DMS79 (cell line): ENCODE measurements around the gene PNCK.

Source experiments
- DNase-seq: peaks from one replicate; lab custom pipeline; 2025; lab: John Stamatoyannopoulos, UW

PNCK gene

DNA sequence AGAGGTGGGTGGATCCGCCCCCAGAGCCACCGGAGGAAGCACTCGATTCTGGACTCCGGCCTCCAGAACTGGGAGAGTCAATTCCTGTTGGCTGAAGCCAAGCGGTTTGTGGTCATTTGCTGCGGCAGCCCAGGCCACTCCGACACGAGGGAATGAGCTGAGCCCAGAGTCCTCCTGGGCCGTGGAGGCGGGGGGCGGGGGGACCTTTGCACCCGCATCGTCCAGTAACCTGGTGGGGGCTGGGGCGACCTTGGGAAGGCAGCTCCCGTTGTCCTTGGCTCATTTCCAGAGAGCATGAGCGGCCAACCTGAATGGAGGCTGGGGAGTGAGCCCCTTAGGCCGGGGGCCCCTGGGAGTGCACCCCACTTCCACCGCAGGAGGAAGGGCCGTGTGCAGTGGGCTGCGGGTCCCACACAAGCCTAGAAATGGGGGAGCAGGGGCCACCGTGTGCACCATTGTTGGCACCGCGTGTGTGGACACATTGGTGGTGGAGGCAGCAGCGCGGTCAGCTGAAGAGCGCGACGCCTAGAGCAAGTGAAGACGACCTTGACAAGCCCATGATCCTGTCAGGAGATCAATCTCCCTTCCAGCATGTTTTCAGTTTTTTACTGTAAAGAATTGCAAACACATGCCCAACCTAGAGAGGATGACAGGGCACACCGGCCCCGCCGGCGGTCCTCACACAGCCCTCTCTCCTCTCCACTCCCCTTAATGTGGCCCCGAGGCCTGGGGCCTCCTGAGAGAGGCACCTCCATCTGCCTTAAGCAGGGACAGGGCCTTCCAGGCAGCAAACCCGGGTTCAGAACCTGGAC, 46.5 kb downstream of the PNCK start:
- DNase-seq: no peak

- DNase-seq: no peak
Observed at GRCh38 chrX:153626025-153626633, 47.5 kb downstream of the PNCK start.

- no peak for DNase-seq
Observed at GRCh38 chrX:153625271-153626024, 48.2 kb downstream of the PNCK start.

DNA sequence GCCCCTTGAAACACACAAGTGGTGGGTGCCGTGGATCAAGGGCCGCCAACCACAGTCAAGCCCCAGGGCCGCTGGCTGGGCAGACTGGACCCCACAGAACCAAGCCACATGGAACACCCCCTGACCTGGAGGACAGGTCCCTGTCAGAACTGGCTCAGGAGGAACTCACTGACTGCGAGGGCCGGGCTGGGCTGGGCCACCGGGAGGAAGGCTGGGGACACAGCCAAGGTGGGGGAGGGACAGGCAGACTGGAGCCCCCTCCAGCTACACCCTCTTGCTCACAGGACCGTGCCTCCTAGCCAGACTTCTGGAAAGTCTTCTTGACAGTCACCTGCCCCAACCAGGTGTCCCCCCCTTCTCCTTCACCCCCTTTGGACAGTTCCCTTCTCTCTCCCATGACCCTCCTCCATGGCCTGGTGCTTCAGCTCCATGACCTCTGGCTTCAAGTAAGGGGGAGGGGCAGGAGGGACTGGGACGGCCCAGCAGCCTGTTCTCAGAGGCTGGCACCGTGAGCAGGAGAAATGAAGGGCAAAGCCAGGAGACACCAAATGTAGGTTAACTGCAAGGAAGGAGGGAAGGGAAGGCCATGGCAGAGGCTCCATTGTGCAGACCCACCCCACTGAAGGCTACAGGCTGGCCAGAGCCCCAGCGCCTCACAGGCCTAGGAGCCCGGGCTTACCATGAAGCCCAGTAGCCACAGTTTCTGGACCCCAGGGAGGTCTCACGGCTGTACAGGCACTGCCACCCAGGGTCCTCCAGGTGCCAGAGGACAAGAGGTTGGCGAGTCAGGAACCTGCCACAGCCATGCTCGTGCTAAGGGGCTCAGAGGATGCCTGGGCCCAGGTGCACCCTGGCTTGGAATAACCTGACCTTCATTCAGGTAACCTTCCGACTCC, 49.2 kb downstream of the PNCK start:
- DNase-seq: no peak

DNA sequence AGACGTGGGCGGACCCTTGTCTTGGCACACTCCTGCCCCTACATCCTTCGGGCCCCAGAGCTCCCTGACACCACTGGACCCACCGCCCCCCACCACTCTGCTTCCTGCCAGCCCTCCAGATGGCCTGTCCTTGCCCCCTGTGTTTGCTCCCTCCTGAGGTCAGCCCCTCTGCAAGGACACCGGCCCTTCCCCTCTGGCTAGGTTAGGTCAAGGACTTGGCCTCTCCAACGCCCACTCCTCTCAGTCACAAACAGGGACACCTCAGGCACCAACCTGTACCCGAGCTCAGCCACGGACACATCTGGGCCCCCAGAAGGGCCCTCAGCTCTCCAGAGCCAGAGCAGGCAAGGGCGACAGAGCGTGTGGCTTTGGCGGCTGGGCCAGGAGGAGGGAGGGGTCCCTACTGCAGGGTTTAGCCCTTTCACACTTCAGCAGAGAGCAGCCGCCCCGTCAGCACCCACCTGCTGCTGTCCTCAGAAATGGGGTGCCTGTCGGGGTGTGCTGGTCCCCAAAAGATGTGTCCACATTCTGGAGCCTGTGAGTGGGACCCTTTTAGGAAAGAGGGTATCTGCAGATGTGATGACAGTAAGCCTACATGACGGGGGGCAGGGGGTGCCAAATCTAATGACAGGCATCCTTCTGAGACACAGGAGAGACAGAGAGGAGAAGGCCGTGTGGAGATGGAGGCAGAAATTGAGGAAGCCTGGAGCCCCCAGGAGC, 50.1 kb downstream of the PNCK start:
- no peak for DNase-seq

GRCh38 chrX:153622661-153623309, 50.8 kb downstream of the PNCK start:
- DNase-seq: no peak

DNA sequence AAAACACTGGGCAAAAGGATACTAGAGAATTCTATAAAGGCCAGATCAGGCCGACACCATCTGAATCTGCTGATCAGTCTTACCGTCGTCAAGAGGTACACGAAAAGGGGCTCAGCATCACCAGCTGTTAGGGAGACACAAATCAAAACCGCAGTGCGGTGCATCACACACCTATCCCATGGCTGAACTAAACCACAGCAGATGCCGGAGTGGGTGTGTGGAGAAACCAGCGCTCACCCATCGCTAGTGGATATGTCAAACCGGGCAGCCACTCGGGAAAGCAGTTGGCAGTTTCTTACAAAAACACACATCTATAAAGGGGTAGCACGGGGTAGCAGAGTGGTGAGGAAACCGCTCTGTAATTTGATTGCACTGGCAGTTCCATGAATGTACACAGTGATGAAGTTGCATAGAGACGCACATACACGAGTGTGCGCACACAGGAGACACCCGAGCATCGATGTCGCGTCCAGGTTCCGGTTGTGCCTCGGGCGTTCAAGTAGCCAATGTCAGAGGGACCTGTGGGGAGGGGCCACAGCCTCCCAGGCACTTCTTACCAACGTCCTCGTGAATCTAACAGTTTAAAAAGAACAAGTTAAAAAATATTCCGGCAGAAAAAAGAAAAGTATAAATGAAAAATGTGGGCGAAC, 51.5 kb downstream of the PNCK start:
- DNase-seq: no peak

DNA sequence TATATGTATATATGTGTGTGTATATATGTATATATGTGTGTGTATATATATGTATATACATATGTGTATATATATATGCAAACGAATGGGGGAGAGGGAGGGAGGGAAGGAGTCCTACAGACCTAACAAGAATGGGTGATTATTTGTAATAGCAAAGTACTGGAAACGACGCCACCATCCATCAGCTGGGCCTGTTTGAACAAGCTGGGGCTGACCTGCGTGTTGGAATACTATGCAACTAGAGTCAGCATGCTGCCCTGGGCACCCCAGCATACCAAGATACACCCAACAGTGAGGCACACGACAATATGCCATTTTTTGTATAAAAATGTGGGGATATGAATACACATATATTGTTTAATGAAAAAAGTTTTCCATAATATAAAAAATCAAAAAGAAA, 53.0 kb downstream of the PNCK start:
- no peak for DNase-seq
